KMS-11 (cell line): Measurements from ENCODE around the gene PCDH1.

Experiments used
- H2AFZ ChIP-seq: fragments of 200-600 bp; sonication (generic); 2 replicates; pipeline ENCODE4 v1.6.1; 2016; ENCODE audit warnings: antibody characterized with exemption, mixed run types, low read depth
- H3K27ac ChIP-seq: fragments of 200-600 bp; sonication (generic); 2 replicates; pipeline ENCODE4 v1.6.1; 2016; ENCODE audit warnings: mild to moderate bottlenecking, mixed run types
- H3K27me3 ChIP-seq: fragments of 200-600 bp; sonication (generic); 2 replicates; pipeline ENCODE4 v1.6.1; 2017; ENCODE audit warnings: mild to moderate bottlenecking, low read depth, mixed run types, moderate library complexity; ENCODE audit not compliant: insufficient read depth
- H3K36me3 ChIP-seq: fragments of 200-600 bp; sonication (generic); 2 replicates; pipeline ENCODE4 v1.6.1; 2017; ENCODE audit warnings: mild to moderate bottlenecking, mixed run types; ENCODE audit not compliant: insufficient read depth
- H3K4me1 ChIP-seq: fragments of 200-600 bp; sonication (generic); 2 replicates; pipeline ENCODE4 v1.6.1; 2016; ENCODE audit warnings: mild to moderate bottlenecking, low read depth, mixed run types; ENCODE audit not compliant: poor library complexity, severe bottlenecking
- H3K4me2 ChIP-seq: fragments of 200-600 bp; sonication (generic); 2 replicates; pipeline ENCODE4 v1.7.0; 2016; ENCODE audit warnings: mild to moderate bottlenecking, mixed run types
- H3K4me3 ChIP-seq: fragments of 200-600 bp; sonication (generic); IDR thresholded peaks from 2 replicates; pipeline ENCODE4 v1.6.1; 2017; ENCODE audit warnings: low read depth, low read length, mixed read lengths; ENCODE audit not compliant: insufficient read depth
- H3K79me2 ChIP-seq: fragments of 200-600 bp; sonication (generic); 2 replicates; pipeline ENCODE4 v1.6.1; 2016; ENCODE audit warnings: low read depth, mixed run types; ENCODE audit not compliant: insufficient read depth
- H3K9ac ChIP-seq: fragments of 200-600 bp; sonication (generic); 2 replicates; pipeline ENCODE4 v1.6.1; 2016; ENCODE audit warnings: mild to moderate bottlenecking, mixed run types
- H4K20me1 ChIP-seq: fragments of 200-600 bp; sonication (generic); 2 replicates; pipeline ENCODE4 v1.6.1; 2016; ENCODE audit warnings: mild to moderate bottlenecking, mixed run types; ENCODE audit not compliant: insufficient read depth
- CTCF ChIP-seq: fragments of 200-600 bp; sonication (generic); conservative IDR thresholded peaks from 2 replicates; pipeline ENCODE4 v1.6.1; 2017; ENCODE audit warnings: low read depth, mild to moderate bottlenecking, antibody characterized with exemption, low read length, moderate library complexity, mixed read lengths

Gene PCDH1

DNA sequence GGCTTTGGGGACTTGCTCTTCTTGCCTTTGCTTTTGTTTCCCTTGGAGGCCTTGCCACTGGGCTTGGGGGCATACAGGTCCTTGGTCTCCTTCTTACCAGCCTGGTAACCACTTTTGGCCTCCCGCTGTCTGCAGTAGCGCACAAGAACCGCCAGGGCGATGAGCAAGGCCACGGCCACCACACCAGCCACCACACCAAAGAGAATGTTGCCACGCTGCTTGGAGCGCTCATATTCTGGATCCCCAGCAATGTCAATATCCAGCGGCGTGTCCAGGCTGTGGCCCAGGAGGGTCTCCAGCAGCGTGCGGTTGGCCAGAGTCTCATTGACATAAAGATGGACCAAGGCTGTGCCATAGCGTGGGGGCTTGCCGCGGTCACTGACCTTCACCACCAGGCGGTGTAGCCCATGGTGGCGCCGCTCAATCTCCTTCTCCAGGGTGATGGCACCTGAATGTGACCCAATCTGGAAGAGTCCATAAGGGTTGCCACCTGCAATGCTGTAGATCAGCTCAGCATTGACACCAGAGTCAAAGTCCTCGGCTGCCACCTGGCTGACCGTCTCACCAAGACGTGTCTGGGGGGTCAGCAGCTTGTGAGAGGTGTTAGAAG, 14.5 kb downstream of the PCDH1 start:
- no peak for TF ChIP-seq CTCF
- Histone ChIP-seq H2AFZ (no peak overlapping the region), H3K36me3 (no peaks in the 10 kb centered on the region), H3K4me1 (no peaks in the 10 kb centered on the region), H3K27ac (no peak overlapping the region), H3K9ac (no peak overlapping the region), H3K4me3 (no peak overlapping the region), H3K27me3 (no peaks in the 10 kb centered on the region), H4K20me1 (no peaks in the 10 kb centered on the region), H3K79me2 (no peaks in the 10 kb centered on the region), H3K4me2 (no peak overlapping the region)

GRCh38 chr5:141862936-141863543, 15.2 kb downstream of the PCDH1 start:
- H3K4me3 ChIP-seq = no peak overlapping the region
- H3K4me2 ChIP-seq = no peak overlapping the region
- no peak overlapping the region for H3K27ac ChIP-seq
- H3K9ac ChIP-seq = no peak overlapping the region
- no peaks in the 10 kb centered on the region for H3K79me2 ChIP-seq
- TF ChIP-seq CTCF = no peak
- no peaks in the 10 kb centered on the region for H3K4me1 ChIP-seq
- no peaks in the 10 kb centered on the region for H4K20me1 ChIP-seq
- H3K27me3 ChIP-seq = no peaks in the 10 kb centered on the region
- no peaks in the 10 kb centered on the region for H3K36me3 ChIP-seq
- no peak overlapping the region for H2AFZ ChIP-seq

DNA sequence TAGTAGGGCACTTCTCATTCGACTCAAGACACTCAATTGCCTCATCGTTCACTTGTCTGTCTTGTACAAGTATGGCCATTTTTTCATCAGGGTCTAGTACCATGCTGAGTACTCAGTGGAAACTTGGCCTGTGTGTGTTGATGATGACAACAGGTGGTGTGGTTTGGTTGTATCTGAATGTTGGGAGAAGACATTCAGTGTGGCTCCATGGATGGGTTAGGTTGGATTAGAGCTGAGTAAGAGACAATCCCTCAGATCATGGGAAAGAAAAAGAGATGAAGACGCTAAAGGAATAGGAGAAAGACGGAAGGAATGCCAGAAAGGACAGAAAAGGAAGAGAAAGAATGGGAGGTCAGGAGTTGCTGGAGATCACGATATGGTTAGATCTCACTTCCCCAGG, 17.0 kb downstream of the PCDH1 start:
- H3K36me3 ChIP-seq = no peaks in the 10 kb centered on the region
- no peaks in the 10 kb centered on the region for H4K20me1 ChIP-seq
- no peak overlapping the region for H3K4me3 ChIP-seq
- no peak for TF ChIP-seq CTCF
- H3K27ac ChIP-seq = no peak overlapping the region
- no peaks in the 10 kb centered on the region for H3K27me3 ChIP-seq
- H3K4me1 ChIP-seq = no peaks in the 10 kb centered on the region
- no peak overlapping the region for H3K9ac ChIP-seq
- no peak overlapping the region for H3K4me2 ChIP-seq
- H2AFZ ChIP-seq = no peak overlapping the region
- H3K79me2 ChIP-seq = no peaks in the 10 kb centered on the region

- no peak overlapping the region for H3K9ac ChIP-seq
- H3K4me3 ChIP-seq = no peak overlapping the region
- H3K79me2 ChIP-seq = no peaks in the 10 kb centered on the region
- H2AFZ ChIP-seq = no peak overlapping the region
- no peaks in the 10 kb centered on the region for H4K20me1 ChIP-seq
- no peak overlapping the region for H3K27ac ChIP-seq
- H3K4me2 ChIP-seq = no peak overlapping the region
- H3K4me1 ChIP-seq = no peaks in the 10 kb centered on the region
- H3K36me3 ChIP-seq = no peaks in the 10 kb centered on the region
- TF ChIP-seq CTCF = no peak
- no peaks in the 10 kb centered on the region for H3K27me3 ChIP-seq
Measured at GRCh38 chr5:141858079-141858765, 20.0 kb downstream of the PCDH1 start.
